Measurements from ENCODE around the gene ESPNL. TPM values are rescaled to one million over a fixed set of nuclear protein-coding genes. Genes with fewer than 3 reads are reported as not detected.
"Not testable (repeated sequence)": the region's sequence is repeated elsewhere in the genome, so short reads cannot be mapped to it uniquely, and the experiment has no call there.

ESPNL gene, protein sequence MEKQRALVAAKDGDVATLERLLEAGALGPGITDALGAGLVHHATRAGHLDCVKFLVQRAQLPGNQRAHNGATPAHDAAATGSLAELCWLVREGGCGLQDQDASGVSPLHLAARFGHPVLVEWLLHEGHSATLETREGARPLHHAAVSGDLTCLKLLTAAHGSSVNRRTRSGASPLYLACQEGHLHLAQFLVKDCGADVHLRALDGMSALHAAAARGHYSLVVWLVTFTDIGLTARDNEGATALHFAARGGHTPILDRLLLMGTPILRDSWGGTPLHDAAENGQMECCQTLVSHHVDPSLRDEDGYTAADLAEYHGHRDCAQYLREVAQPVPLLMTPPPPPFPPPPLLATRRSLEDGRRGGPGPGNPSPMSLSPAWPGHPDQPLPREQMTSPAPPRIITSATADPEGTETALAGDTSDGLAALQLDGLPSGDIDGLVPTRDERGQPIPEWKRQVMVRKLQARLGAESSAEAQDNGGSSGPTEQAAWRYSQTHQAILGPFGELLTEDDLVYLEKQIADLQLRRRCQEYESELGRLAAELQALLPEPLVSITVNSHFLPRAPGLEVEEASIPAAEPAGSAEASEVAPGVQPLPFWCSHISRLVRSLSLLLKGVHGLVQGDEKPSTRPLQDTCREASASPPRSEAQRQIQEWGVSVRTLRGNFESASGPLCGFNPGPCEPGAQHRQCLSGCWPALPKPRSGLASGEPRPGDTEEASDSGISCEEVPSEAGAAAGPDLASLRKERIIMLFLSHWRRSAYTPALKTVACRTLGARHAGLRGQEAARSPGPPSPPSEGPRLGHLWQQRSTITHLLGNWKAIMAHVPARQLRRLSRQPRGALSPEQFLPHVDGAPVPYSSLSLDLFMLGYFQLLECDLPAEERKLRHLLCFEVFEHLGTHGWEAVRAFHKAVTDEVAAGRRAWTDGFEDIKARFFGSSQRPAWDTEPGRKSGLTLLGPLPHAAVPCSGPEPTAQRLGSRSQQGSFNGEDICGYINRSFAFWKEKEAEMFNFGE
- total RNA-seq = not detected in 2 replicates

DNA sequence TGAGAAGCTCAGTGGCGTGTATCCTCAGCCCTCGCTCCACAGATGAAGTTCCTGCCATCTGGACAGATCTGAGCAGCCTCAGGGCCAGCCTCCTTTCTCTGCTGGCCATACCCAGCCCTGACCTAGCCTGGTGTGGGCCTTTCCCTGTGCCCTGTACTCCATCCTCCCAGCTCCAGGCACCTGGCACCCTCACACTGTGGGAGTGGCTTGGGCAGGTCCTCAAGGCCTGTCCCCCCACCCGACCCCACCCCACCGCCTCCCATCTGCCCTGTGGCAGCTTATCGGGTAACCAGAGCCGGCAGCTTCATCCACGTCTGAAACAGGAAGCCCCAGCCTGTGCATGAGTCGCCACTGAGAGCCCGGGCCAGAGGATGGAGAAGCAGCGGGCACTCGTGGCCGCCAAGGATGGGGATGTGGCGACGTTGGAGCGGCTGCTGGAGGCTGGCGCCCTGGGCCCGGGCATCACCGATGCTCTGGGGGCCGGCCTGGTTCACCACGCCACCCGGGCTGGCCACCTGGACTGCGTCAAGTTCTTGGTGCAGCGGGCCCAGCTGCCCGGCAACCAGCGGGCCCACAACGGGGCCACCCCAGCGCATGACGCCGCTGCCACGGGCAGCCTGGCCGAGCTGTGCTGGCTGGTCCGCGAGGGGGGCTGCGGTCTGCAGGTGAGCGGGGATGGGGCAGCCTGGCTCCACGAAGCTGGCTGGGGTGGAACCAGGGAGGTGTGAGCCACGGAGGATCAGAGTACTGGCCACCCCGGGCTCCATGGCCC, at the start of gene ESPNL:
ESPNL (plus strand) TSS at position 292 of the 772 bp plus-strand sequence; CDS start at position 372, 80 bp downstream.
- no peak for DNase-seq (ENCODE audit: low read depth in 2 of 2)

DNA sequence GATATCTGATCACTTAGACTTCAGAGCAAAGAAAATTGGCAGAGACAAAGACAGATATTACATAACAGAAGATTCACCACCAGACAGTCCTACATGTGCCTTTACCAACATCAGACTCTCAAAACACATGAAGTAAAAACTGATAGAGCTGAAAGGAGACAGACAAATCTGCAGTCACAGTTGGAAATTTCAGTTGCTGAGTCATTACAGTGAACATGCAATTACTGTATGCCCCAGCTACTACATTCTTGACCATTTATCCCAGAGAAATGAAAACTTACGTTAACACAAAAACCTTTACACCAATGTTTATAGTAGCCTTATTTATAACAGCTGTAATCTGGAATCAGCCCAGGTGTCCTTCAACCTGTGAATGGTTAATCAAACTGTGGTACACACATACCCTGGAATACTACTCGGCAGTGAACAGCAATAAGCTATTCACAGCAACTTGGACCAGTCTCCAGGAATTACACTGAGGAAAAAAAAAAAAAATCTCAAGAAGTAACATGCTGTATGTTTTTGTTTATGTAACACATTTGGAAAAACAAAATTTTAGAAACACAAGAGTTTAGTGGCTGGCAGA, 46.9 kb upstream of the ESPNL start:
- no peak for DNase-seq (ENCODE audit: low read depth in 2 of 2)

DNA sequence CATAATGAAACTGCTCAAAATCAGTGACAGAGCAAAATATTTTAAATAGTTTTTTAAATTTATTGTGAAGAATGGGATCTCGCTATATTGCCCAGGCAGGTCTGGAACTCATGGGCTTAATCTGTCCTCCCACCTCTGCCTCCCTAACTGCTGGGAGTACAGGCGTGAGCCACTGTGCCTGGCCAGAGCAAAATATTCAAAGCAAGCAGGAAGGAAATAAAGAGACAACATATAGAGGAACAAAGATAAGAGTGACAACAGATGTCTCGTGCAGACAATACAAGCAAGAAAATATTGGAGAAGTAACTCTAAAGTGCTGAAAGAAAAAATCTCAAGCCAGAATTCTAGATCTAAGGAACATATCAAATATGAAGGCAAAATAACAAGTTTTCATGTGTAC, 44.3 kb upstream of the ESPNL start:
- no peak for DNase-seq (ENCODE audit: low read depth in 2 of 2)

DNA sequence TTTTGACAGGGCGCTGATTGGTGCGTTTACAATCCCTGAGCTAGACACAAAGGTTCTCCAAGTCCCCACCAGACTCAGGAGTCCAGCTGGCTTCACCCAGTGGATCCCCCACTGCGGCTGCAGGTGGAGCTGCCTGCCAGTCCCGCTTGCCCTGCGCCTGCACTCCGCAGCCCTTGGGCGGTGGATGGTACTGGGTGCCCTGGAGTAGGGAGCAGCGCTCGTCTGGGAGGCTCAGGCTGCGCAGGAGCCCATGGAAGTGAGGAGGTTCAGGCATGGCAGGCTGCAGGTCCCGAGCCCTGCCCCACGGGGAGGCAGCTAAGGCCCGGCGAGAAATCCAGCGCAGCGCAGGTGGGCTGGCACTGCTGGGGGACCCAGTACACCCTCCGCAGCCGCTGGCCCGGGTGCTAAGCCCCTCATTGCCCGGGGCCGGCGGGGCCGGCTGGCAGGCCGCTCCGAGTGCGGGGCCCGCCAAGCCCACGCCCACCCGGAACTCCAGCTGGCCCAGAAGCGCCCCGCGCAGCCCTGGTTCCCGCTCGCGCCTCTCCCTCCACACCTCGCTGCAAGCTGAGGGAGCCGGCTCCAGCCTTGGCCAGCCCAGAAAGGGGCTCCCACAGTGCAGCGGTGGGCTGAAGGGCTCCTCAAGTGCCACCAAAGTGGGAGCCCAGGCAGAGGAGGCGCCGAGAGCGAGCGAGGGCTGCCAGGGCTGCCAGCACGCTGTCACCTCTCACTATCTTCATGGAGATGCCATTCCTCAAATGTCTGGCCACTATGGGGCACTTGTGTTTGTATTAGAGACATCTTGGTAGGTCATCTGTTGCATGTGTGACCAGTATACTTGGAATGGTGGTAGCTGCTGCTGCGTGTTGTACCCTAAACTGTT, 42.2 kb upstream of the ESPNL start:
- not testable (repeated sequence) for DNase-seq (ENCODE audit: low read depth in 2 of 2)

DNA sequence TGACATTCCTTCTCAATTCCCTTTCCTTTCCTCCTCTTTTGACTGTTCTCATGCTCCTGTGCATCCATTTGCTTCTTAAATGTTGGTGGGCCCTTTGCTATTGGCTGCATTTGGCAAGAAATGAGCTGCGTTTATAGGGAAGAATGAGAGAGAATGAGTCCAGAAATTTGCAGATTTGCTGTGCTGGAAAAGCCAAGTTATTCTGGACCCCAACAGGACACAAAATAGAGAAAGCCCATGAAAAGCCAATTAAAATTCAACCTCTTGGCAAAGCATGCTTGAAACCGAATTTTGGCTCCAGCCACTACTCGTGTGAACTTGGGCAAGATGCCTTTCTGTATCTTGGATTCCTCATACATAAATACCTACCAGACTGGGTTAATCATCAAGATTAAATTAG, 40.6 kb upstream of the ESPNL start:
- no peak for DNase-seq (ENCODE audit: low read depth in 2 of 2)

DNA sequence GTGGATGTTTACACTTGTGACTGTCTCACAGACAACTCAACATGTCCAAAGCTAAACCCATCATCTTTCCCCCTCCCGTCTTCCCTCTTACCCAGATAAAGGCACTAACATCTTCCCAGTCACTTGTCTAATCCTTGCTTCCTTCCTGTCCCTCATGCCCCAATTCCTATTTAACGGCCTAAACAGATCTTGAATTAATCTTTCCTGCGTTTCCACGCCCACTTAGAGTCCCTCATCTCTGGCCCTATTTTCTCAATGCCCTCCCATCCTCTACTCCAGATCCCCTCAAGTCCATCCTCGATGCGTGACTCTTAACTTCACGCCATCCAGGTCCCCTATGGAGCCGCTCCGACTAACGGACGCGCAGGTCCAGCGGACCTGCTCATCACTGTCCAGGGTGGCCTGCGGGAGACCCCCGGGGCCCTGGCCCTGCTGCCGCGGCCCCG, 40.0 kb upstream of the ESPNL start:
- no peak for DNase-seq (ENCODE audit: low read depth in 2 of 2)

DNA sequence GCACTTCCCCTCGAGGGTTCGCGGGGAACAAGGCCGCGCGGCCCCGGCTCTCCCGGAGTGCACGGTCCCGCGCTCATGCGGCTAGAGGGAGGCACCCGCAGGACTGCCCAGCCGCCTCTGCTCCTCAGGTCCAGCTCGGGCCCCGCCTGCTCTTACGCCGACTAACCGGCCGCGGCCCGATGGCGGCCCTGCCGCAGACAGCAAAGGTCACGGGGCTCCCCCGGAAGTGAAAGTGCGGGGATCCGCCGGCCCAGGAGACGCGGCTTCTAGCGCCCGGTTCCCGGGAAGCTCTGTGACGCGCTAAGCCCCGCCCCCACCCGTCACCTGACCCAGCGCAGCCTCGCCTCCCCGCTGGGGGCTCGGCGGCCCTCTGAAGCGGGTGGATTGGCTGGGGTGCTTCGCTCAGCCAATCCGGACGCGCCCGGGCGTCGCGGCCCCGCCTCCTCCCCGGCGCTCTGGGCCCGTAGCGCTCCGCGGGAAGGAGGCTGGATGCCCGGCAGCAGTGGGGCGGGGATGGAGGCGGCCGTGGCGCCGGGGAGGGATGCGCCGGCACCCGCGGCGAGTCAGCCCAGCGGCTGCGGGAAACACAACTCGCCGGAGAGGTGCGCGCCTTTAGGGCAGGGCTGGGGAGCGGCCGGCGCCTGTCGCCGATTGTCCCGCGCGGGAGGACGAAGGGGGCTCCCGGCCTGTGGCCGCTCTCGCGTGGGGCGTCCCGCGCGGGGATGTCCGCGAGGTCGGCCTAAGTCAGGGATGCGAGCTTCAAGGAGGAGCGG, 39.4 kb upstream of the ESPNL start, which contains the start of gene SCLY:
SCLY (plus strand) TSS at position 460 of the 773 bp plus-strand sequence; CDS start at position 514, 54 bp downstream.
- DNase-seq (ENCODE audit: low read depth in 2 of 2) = peak; percentile 88 to 98

DNA sequence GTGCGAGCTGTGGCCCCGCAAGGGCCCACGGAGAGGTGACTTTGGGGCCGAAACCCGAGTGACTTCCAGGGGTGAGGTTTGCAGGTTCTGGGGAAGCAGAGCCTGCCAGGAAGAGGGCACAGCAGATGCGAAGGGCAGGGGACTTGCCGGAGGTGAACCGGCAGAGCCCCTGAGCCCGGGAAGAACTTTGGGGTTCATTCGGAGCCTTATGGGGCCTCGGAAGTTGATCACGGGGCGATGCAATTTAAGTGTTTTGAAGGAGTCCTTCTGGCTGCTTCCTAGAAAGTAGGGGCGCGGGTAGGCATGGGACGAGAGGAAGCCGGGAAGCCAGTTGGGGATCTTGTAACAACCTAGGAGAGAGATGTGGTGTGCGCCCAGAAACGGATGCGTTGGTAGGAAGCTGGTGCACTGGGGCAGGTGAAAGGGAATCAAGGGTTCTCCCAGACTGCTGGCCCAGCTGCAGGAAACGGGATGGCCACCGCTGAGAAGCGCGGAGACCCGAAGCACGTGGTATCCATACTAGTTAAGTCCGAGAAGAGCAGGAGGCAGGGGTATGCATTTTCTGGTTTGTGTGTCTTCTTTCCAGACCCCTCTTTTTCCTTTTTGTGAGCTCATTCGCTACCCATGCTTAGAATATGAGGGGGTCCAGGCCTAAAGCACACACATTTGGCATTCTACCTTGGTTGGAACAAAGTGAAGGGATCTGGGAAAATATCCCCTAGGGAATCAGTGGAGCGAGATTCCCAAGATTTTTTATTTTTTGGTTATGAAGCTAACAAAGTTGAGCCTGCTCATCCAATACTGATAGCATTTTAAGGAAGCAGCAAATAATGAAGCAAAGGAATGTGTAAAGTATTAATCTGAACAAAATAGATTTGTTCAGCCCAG, 38.6 kb upstream of the ESPNL start:
- peak in 1 of 2 donors; percentile 40 for DNase-seq (ENCODE audit: low read depth in 2 of 2)

DNA sequence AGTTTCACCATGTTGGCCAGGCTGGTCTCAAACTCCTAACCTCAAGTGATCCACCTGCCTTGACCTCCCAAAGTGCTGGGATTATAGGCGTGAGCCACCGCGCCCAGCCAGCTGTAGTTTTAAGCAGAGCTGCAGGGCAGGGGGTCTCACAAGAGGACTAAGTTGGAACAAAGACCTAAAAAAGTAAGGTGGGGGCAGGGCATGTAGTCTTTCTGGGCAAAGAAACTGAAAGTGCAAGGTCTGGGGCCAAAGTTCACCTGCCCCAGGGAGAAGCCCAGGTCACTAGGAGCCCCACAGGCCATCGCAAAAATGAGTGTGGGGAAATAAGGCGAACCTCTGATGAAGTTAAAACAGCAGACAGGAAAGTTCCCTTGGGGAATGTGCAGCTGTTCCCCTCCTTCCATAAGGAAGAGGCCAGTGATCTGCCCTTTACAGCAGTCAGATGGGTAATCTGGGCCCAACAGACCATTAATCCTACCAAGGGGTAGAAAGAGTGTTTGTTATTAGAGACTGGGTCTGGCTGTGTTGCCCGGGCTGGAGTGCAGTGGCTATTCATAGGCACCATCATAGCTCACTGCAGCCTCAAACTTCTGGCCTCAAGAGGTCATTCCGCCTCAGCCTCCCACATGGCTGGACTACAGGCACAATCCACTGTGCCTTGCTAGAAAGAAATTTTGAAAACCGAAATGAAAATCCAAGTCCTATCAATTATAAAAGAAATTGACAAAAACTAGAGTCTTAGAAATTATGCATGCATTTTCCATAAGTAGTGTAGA, 36.5 kb upstream of the ESPNL start:
- DNase-seq (ENCODE audit: low read depth in 2 of 2) = no peak

DNA sequence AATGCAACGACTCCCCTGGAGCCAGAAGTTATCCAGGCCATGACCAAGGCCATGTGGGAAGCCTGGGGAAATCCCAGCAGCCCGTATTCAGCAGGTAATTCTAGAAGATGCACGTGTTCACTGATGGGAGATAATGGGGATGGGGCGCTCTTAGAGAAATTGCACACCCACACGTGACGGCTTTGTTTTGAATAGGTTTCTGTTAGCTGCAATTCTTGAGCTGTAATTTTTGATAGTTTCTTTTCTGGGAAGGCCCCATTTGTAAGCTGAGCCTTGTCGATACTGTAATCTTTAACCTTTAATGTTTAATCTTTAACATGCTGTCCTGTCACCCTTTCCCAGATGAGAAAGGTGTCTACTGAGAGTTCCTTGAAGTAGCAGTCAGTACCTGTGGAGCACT, 35.8 kb upstream of the ESPNL start:
- DNase-seq (ENCODE audit: low read depth in 2 of 2) = no peak

DNA sequence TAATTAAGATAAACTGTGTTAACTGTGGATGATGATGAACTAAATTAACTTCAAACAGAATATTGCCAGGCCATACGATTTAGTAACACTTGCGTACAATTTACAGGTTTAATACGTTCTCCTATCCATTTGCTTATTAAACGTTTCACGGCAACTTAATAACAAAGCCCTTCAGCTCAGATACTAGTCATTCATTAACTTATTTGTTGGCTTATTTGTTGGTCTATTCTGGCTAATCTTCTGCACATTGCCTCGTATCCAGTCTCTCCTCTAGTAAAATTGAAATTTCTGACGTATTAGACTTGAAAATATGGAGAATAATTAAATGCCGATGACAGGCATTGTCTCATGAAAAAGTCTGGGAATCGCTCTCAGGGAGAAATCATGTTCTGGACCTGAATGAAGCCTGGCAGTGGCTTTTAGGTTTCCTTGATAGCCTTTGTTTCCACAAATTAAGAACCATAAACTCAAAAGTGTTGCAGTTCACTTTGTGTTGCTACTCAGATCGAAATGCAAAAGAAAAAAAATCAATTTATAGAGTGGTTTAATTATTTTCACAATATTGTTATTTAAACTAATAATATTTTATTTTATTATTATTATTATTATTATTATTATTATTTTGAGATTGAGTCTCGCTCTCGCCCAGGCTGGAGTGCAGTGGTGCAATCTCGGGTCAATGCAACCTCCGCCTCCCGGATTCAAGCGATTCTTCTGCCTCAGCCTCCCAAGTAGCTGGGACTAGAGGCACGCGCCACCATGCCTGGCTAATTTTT, 34.9 kb upstream of the ESPNL start:
- DNase-seq (ENCODE audit: low read depth in 2 of 2) = no peak

DNA sequence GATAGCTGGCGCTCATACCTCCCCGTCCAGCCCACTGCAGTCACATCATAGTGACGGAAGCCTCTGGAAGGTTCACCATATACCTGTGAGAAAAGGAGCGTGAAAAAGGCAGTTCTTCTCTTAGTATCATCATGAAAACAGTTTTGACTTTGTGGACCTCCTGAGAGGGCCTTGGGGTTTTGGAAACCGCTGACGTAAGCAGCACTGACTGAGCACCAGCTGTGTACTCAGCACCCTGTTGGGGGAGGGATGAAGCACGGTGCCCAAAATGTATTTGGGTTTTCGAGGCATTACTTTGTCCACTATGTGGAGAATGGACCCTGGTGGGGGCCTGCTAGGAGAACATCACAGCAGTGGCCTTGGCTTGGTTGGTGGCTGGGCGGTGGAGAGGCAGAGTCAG, 33.9 kb upstream of the ESPNL start:
- no peak for DNase-seq (ENCODE audit: low read depth in 2 of 2)

DNA sequence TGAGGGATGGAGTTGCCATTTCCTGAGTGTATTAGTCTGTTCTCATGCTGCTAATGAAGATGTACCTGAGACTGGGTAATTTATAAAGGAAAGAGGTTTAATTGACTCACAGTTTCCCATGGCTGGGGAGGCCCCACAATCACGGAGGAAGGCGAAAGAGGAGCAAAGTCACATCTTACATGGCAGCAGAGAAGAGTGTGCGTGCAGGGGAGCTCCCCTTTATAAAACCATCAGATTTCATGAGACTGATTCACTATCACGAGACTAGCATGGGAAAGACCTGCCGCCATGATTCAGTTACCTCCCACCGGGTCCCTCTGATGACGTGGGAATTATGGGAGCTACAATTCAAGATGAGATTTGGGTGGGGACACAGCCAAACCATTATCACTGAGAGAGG, 33.4 kb upstream of the ESPNL start:
- not testable (repeated sequence) for DNase-seq (ENCODE audit: low read depth in 2 of 2)

DNA sequence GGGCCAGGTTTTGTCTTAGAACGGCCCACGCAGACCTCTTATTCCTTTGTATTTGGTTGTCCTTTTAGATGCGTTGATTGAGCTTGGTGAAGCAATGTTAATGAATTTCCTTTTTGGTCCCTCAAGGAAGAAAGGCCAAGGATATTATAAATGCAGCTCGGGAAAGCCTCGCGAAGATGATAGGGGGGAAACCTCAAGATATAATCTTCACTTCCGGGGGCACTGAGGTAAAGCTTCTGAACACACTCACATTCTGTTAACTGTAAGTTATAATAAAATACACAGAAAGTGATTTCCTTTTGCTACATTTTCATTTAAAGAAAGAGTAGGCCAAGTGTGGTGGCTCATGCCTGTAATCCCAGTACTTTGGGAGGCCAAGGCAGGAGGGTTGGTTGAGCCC, 32.2 kb upstream of the ESPNL start:
- no peak for DNase-seq (ENCODE audit: low read depth in 2 of 2)

DNA sequence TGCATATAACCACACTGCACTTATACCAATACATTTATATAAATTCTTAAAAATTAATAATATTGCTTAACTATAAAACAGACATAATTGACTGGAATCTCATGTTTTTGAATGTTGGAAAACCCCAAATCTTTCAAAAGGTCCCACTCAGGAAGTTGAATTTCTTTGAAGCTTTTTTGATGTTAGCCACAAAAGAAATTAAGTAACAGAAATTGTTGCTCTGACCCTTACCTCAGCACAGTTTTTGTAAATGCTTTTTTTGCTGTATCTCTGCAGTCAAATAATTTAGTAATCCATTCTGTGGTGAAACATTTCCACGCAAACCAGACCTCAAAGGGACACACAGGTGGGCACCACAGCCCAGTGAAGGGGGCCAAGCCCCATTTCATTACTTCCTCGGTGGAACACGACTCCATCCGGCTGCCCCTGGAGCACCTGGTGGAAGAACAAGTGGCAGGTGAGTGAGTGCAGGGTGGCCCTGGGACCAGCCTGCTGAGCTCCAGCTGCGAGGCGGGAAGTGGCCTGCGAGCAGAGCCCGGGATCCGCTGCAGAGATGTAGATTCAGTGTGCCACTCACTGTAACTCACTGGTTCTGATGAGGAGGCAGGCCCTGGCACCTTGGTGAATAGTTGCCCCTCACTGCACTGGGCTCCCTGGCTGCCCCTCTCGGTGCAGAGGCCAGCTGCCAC, 31.0 kb upstream of the ESPNL start:
- DNase-seq (ENCODE audit: low read depth in 2 of 2) = no peak

DNA sequence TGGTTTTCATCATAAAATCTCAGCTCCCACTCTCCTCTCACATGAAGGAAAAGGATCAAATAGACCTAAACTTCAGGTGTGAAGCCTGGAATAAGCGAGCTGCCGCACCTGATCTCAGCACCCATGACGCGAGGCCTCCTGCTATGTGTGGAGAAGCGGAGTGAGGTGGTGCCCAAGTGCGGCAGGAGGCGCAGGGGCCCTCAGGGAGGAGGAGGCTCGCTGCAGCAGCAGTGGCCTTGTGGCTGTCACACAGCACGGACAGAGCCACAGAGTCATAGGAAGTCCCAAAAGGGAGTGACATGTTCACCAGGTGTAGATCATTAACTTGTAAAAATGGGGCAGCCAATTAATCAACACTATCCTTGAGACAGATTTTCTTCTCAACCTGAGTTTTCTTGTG, 30.3 kb upstream of the ESPNL start:
- no peak for DNase-seq (ENCODE audit: low read depth in 2 of 2)

All from dermis microvascular lymphatic vessel endothelial cell (primary cell).